GM23338 (cell line): ENCODE results near the gene BRD3. TPM values are rescaled to one million over a fixed set of nuclear protein-coding genes. Genes with fewer than 3 reads are reported as not detected.

ENCODE experiments used
- ATAC-seq: fragments of 200-7000 bp; cut with Tn5 transposase; 3 replicates; pipeline ENCODE4 v1.9.1; 2020
- DNase-seq: peaks from one replicate; pipeline ENCODE4 v3.0.0-alpha.2; 2015; ENCODE audit warnings: low spot score
- H2AFZ ChIP-seq: fragments of 200-600 bp; sonication (generic); 2 replicates; pipeline ENCODE4 v1.8.0; 2016; ENCODE audit warnings: antibody characterized with exemption, mild to moderate bottlenecking, moderate library complexity
- H3F3A ChIP-seq: fragments of 200-600 bp; sonication (generic); replicated peaks from 2 replicates; pipeline ENCODE4 v1.8.0; 2017; ENCODE audit warnings: antibody characterized with exemption, mixed run types, low read depth
- H3K27ac ChIP-seq: fragments of 200-600 bp; sonication (generic); 2 replicates; pipeline ENCODE4 v1.6.1; 2016; ENCODE audit warnings: low read depth
- H3K27me3 ChIP-seq: fragments of 200-600 bp; sonication (generic); 2 replicates; pipeline ENCODE4 v1.8.0; 2016; ENCODE audit warnings: mild to moderate bottlenecking, mixed run types, moderate library complexity; ENCODE audit not compliant: insufficient read depth
- H3K36me3 ChIP-seq: fragments of 200-600 bp; sonication (generic); 2 replicates; pipeline ENCODE4 v1.8.0; 2016; ENCODE audit warnings: mild to moderate bottlenecking; ENCODE audit not compliant: insufficient read depth
- H3K4me1 ChIP-seq: fragments of 200-600 bp; sonication (generic); 2 replicates; pipeline ENCODE4 v1.8.0; 2016; ENCODE audit warnings: mild to moderate bottlenecking, moderate library complexity; ENCODE audit not compliant: insufficient read depth
- H3K4me2 ChIP-seq: fragments of 200-600 bp; sonication (generic); 2 replicates; pipeline ENCODE4 v1.7.1; 2017; ENCODE audit warnings: mixed run types
- H3K4me3 ChIP-seq: fragments of 200-600 bp; sonication (generic); 2 replicates; pipeline ENCODE4 v1.6.1; 2016; ENCODE audit warnings: mixed run types
- H3K79me2 ChIP-seq: fragments of 200-600 bp; sonication (generic); replicated peaks from 2 replicates; pipeline ENCODE4 v1.8.0; 2017; ENCODE audit warnings: mild to moderate bottlenecking; ENCODE audit not compliant: insufficient read depth
- H3K9me2 ChIP-seq: fragments of 200-600 bp; sonication (generic); 2 replicates; pipeline ENCODE4 v1.8.0; 2017; ENCODE audit not compliant: insufficient read depth
- H4K20me1 ChIP-seq: fragments of 200-600 bp; sonication (generic); replicated peaks from 2 replicates; pipeline ENCODE4 v1.8.0; 2017; ENCODE audit warnings: mild to moderate bottlenecking; ENCODE audit not compliant: insufficient read depth
- H3K27ac Mint-ChIP-seq: 2 replicates; pipeline ENCODE4 v1.8.0; 2020; ENCODE audit warnings: inconsistent platforms, mild to moderate bottlenecking, moderate library complexity, mixed read lengths
- H3K27me3 Mint-ChIP-seq: 3 replicates; pipeline ENCODE4 v1.8.0; 2022; ENCODE audit warnings: low read depth, mild to moderate bottlenecking, moderate library complexity, mixed read lengths, inconsistent platforms; ENCODE audit not compliant: insufficient read depth, poor library complexity
- H3K36me3 Mint-ChIP-seq: 3 replicates; pipeline ENCODE4 v1.8.0; 2021; ENCODE audit warnings: low read depth, mild to moderate bottlenecking, inconsistent platforms, moderate library complexity, mixed read lengths
- H3K4me1 Mint-ChIP-seq: 3 replicates; pipeline ENCODE4 v1.8.0; 2020; ENCODE audit warnings: mild to moderate bottlenecking, inconsistent platforms, mixed read lengths
- H3K4me3 Mint-ChIP-seq: 3 replicates; pipeline ENCODE4 v1.8.0; 2021; ENCODE audit warnings: moderate library complexity, mild to moderate bottlenecking, inconsistent platforms, mixed read lengths
- H3K9me3 Mint-ChIP-seq: 3 replicates; pipeline ENCODE4 v1.8.0; 2020; ENCODE audit warnings: moderate library complexity, mild to moderate bottlenecking, inconsistent platforms, mixed read lengths
- CREB1 ChIP-seq: fragments of 250-450 bp; sonication (Bioruptor Pico); IDR thresholded peaks from 2 replicates; pipeline ENCODE4 v1.5.0; 2020; ENCODE audit warnings: low read depth, mild to moderate bottlenecking, moderate library complexity
- CTCF ChIP-seq, 2 experiments: fragments of 200-600 bp in 1 of 2; sonication (generic) in 1 of 2; conservative IDR thresholded peaks; 2 replicates each; pipeline versions ENCODE4 v1.5.1 to v1.6.1; 2016 to 2017; ENCODE audit warnings: antibody characterized with exemption in 2 of 2, low read depth in 2 of 2, mild to moderate bottlenecking in 2 of 2, moderate library complexity in 1 of 2
- ETS1 ChIP-seq: IDR thresholded peaks from 2 replicates; pipeline ENCODE4 v1.6.1; 2016; ENCODE audit warnings: antibody characterized with exemption
- EZH2 ChIP-seq: fragments of 200-600 bp; sonication (generic); IDR thresholded peaks from one replicate; pipeline ENCODE4 v1.8.0; 2017; ENCODE audit warnings: antibody characterized with exemption, mild to moderate bottlenecking, low read depth; ENCODE audit not compliant: unreplicated experiment
- EZH2phosphoT487 ChIP-seq: fragments of 200-600 bp; sonication (generic); IDR thresholded peaks from one replicate; pipeline ENCODE4 v1.8.1; 2018; ENCODE audit warnings: antibody characterized with exemption; ENCODE audit not compliant: unreplicated experiment
- JUNB ChIP-seq: IDR thresholded peaks from one replicate; pipeline ENCODE4 v1.6.1; 2016; ENCODE audit warnings: antibody characterized with exemption; ENCODE audit not compliant: unreplicated experiment
- NANOG ChIP-seq: IDR thresholded peaks from 2 replicates; pipeline ENCODE4 v1.6.1; 2016; ENCODE audit warnings: antibody characterized with exemption, borderline replicate concordance
- POLR2AphosphoS5 ChIP-seq: IDR thresholded peaks from 2 replicates; pipeline ENCODE4 v1.6.1; 2016; ENCODE audit warnings: antibody characterized with exemption, low read depth
- REST ChIP-seq: IDR thresholded peaks from one replicate; pipeline ENCODE4 v1.6.1; 2018; ENCODE audit warnings: antibody characterized with exemption; ENCODE audit not compliant: unreplicated experiment
- STAT1 ChIP-seq: IDR thresholded peaks from one replicate; pipeline ENCODE4 v1.6.1; 2016; ENCODE audit warnings: antibody characterized with exemption; ENCODE audit not compliant: unreplicated experiment
- ZNF114 ChIP-seq: fragments of 250-450 bp; sonication (Bioruptor Pico); IDR thresholded peaks from 2 replicates; pipeline ENCODE4 v1.5.0; 2020; ENCODE audit warnings: mild to moderate bottlenecking, moderate library complexity
- ZNF331 ChIP-seq: fragments of 250-450 bp; sonication (Bioruptor Pico); IDR thresholded peaks from 2 replicates; pipeline ENCODE4 v1.5.0; 2020; ENCODE audit warnings: low read depth, mild to moderate bottlenecking, moderate library complexity
- ZNF462 ChIP-seq: fragments of 250-450 bp; sonication (Bioruptor Pico); IDR thresholded peaks from 2 replicates; pipeline ENCODE4 v1.5.0; 2020; ENCODE audit warnings: mild to moderate bottlenecking, moderate library complexity
- polyA plus RNA-seq: library from polyadenylated mRNA; unstranded; fragments of >200 nt; fragmentation: Nextera tagmentation; extraction: Ambion mirVana; gene quantifications from 2 replicates; pipeline ENCODE4 v1.2.1, GENCODE V29; 2016
- total RNA-seq: library from RNA; depleted of rRNA; stranded (reverse); fragments of >200 nt; shearing (Covaris generic); gene quantifications from 2 replicates; pipeline ENCODE4 v1.2.3, GENCODE V29; 2014

BRD3 gene
- total and polyA plus RNA-seq, 2 experiments from 2014 or later: 46.0 to 88.0 TPM

GRCh38 chr9:134088063-134088725 lies 20.4 kb upstream of the BRD3 start:
- 0 out of 2 replicates have a peak, but pooled peaks cover 4% of the 10 kb centered on the region for H3F3A ChIP-seq
- Mint-ChIP-seq H3K4me1 (peaks cover 4% of the 10 kb centered on the region; the same call in 1 of the 3 replicates), H3K9me3 (peaks cover 2% of the 10 kb centered on the region; the same call in 2 of the 3 replicates), H3K4me3 (no peak overlapping the region), H3K36me3 (no peaks in the 10 kb centered on the region; the same call in 2 of the 3 replicates), H3K27me3 (peaks cover 19% of the 10 kb centered on the region), H3K27ac (no peak overlapping the region)
- no peak overlapping the region for H2AFZ ChIP-seq
- peak; percentile 32; the same call in 2 of the 3 replicates for ATAC-seq
- no peaks in the 10 kb centered on the region for H3K79me2 ChIP-seq
- no peak overlapping the region for H3K4me3 ChIP-seq
- H4K20me1 ChIP-seq: no peaks in the 10 kb centered on the region
- H3K27me3 ChIP-seq: no peaks in the 10 kb centered on the region
- peaks cover 1% of the 10 kb centered on the region; the same call in 1 of the 2 replicates for H3K4me1 ChIP-seq
- no peaks in the 10 kb centered on the region for H3K36me3 ChIP-seq
- TF ChIP-seq CREB1 (CRISPR knock-in tag) (no peak), EZH2phosphoT487 (no peak), NANOG (no peak), REST (no peak), ZNF114 (CRISPR knock-in tag) (no peak), STAT1 (no peak), EZH2 (no peak), JUNB (no peak), POLR2AphosphoS5 (no peak), CTCF (conservative IDR thresholded peaks at IDR 0.05; ENCODE audit: low read depth in 2 of 2) (no peak), ZNF462 (no peak), ETS1 (no peak), ZNF331 (no peak)
- H3K9me2 ChIP-seq: no peaks in the 10 kb centered on the region
- no peak overlapping the region for H3K27ac ChIP-seq
- H3K4me2 ChIP-seq: no peak overlapping the region
- no peak for DNase-seq
